SK-N-MC (cell line): Measurements from ENCODE around the gene PODNL1.

Experiments
- EZH2 ChIP-seq: fragments of 200-600 bp; sonication (generic); IDR thresholded peaks from one replicate; pipeline ENCODE4 v1.6.1; 2017; ENCODE audit warnings: antibody characterized with exemption
- POLR2AphosphoS5 ChIP-seq: IDR thresholded peaks from 2 replicates; pipeline ENCODE4 v1.6.1; 2012; ENCODE audit warnings: mild to moderate bottlenecking, low read depth, low read length, borderline replicate concordance

- TF ChIP-seq POLR2AphosphoS5 = no peak
- TF ChIP-seq EZH2 = no peak
Measured at GRCh38 chr19:13926715-13927114, 11.5 kb downstream of the PODNL1 start.
